GM18868 (cell line): ENCODE results near the gene ANKRD55.
"Not testable (repeated sequence)": the region's sequence is repeated elsewhere in the genome, so short reads cannot be mapped to it uniquely, and the experiment has no call there.

ENCODE experiments used
- ATAC-seq: cut with Tn5 transposase; IDR thresholded peaks from one replicate; pipeline ENCODE4 v1.9.1; 2021; ENCODE audit warnings: mild to moderate bottlenecking, moderate library complexity; ENCODE audit not compliant: unreplicated experiment

ANKRD55 gene

DNA sequence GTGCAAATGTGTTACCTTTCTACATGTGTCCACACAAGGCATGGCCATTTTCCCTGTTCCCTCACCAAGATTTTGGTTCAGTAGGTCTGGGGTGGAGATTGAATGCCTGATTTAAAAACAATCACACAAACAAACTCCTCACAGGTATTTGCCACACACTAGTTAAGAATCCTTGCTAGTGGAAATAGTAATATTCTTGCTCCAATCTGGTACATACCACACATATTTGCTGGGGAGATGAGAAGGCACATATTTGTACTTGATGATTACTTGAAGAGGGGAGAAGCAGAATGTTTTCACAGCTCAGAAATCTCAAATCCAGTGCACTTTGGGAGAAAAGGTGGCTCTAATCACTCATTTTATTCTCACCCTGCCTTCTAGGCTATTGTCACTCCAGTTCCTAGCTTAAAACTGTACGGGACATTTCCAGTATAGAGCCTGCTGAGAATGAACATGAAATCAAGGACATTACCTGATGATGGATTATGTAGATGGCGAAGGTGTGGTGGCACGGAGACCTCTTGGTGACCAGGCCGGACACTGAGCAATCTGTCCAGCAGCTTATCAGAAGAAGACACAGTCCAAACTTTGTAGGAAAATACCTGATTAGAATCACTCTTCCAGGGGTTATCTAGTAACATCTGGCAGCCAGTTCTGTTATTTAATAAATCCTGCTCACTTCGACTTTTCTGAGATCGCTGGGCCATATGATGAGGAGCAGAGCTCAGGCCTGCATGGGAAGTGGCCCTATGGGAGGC lies 122.3 kb downstream of the ANKRD55 start:
- no peak for ATAC-seq

DNA sequence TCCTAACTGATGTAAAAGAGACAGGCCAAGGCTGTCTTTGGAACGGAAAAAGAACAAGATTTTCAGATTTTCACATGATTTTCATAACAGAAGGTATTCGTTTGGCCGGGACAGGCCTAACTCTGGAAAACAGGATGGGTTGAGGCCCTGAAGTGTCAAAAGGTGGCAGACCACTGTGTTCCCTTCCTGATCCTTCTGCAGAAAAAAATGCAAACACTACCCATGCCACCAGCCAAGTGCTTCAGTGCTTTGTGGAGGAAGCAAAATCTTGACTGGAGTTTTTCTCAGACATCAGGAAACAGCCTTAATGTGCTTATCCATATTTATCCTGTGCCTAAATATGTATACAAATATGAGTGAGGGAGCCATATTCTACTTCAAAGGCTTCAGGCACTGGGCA lies 124.9 kb downstream of the ANKRD55 start:
- ATAC-seq: no peak

- ATAC-seq: no peak
Observed at GRCh38 chr5:56106837-56107236, 126.3 kb downstream of the ANKRD55 start.

- no peak for ATAC-seq
Observed at GRCh38 chr5:56105511-56106291, 127.4 kb downstream of the ANKRD55 start.

DNA sequence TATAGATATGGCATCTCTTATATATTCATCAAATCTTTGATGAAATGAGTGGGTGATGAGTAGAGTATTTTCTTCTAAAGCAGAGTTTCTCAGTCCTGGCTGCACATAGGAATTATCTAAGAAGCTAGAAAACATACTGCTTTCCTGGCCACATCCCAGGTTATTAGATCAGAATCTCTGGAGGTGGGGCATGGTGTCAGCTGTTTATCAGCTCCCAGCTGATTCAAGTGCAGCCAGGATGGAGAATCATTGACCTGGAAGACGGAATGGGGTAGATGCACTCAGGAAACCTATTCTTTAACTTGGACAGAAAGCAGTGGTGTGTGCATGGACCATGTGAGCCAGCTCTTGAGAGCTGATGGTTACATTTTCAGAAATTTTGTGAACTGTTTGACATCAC lies 130.2 kb downstream of the ANKRD55 start:
- ATAC-seq: no peak

DNA sequence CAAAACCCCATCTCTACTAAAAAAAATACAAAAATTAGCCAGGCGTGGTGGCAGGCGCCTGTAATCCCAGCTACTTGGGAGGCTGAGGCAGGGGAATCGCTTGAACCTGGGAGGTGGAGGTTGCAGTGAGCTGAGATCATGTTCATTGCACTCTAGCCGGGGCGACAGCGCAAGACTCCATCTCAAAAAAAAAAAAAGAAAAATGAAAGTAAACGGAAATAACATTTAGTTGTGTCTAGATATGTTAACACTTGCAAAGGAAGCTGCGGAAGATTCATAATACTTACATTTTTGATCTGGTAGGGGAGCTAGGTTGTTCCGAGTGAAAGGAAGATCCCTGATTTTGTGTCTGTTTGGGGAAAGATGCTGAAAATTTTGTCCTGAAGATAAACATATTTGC lies 130.9 kb downstream of the ANKRD55 start:
- ATAC-seq: not testable (repeated sequence)

- ATAC-seq: no peak
Observed at GRCh38 chr5:56101180-56101579, 131.9 kb downstream of the ANKRD55 start.

- ATAC-seq: no peak
Observed at GRCh38 chr5:56100439-56101176, 132.5 kb downstream of the ANKRD55 start.

DNA sequence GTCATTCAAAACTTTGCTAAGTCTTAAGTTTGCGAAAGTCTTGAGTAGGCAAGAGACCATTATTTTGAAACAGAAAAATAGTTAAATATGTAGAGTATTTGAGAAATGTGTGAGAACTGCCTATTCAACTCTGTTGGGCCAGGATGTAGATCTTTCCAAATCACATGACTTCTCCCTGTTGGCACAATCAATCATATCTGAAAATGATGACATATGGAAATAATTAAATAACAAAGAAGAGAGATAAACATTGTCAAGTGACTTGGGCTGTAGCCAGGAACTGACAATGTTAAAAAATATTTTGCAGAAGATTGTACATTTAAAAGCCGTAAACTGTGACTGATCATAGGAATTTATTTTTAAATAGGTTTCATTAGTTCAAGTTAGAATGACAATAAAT lies 133.8 kb downstream of the ANKRD55 start:
- no peak for ATAC-seq

DNA sequence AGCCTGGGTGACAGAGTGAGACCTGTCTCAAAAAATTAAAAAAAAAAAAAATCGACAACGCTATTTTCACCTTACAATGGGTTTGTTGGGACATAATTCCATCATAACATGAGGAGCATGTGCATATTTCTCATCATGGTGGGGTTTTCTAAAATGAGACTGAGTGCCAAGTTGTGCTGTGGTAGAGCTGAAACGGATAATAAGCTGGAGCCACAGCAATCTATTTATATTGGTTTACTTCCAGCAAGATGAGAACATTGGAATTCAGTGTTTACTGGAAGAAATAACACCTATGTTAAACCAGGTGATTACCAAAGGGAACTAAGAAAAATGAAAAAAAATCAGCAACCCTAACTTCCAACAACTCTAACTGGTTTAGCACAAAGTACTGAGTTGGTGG lies 136.1 kb downstream of the ANKRD55 start:
- no peak for ATAC-seq

GRCh38 chr5:56095579-56096102 lies 137.5 kb downstream of the ANKRD55 start:
- ATAC-seq: peak; percentile 71

- ATAC-seq: peak; percentile 60
Observed at GRCh38 chr5:56094579-56095361, 138.4 kb downstream of the ANKRD55 start.

DNA sequence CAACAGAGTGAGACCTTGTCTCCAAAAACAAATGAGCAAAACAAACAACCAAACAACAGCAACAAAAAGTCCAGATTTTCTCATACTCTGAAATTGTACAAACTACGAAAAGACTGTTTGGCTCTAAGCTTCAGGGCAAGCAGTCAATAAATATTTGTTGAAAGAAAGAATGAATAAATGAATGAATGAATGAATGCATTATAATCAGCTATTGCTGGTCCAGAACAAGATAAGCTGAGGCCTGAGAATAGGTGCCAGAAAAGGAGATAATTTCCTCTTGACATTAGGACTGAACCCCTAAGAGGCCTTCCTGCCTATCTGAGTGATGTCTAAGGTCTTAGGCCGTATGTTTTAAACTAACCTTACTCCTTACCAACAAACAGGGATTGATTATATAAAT lies 139.2 kb downstream of the ANKRD55 start:
- no peak for ATAC-seq

- no peak for ATAC-seq
Observed at GRCh38 chr5:56092115-56092514, 141.0 kb downstream of the ANKRD55 start.

DNA sequence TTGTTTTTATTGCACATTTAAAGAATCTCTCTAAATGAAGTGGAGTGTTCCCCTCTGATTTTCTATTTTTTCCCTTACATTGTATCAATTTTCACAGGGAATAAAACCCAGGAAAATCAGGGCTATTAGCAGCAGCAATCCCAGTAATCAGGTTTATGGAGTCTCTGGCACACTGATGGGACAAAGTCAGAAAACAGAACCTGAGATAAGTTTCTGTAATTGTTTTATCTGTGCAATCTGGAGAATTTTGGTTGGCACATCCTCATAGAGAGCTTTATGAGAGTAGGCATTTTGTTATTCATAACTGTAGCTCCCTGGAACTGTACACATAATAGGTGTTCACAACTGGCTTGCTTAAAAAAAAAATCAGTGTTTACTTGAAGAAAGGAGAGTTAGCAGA lies 141.5 kb downstream of the ANKRD55 start:
- no peak for ATAC-seq

GRCh38 chr5:56090793-56091460 lies 142.2 kb downstream of the ANKRD55 start:
- ATAC-seq: no peak

DNA sequence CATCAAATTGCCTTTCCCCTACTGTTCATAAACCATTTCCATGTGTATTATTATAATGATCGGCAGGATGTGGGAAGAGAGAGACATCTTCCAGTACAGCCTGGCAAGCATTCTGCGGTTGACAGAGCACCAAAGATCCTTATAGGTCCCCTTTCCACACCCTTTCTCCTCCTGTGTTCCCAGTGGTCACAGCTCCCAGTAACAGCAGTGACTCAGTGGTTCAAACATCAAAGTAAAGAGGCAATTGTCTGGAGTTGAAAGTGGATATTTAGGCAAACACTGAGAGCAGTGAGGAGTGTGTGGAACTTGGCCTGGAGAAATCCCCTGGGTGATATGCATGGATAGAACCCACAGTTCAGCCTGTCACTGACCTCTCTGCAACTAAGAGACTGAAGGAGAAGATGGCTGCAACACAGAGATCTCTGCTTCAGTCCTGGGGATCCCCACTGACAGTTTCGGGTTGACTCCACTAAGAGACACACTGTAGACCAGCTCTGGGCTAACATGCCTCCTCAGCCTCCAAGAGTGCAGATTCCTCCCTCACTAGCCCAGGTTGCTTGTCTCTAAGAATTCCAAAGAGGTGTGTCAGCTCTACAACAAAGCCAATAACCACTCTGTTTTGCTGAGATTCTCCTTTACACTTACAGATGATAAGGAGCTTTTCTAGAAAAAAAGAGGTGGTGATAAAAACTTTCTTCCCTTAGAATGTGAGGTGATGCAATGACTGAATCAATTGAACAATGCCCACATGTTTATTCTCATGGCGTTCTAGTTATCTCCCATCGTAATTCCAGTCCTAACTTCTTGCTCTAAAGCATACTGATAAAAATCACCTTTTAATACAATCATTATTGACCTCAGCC lies 143.9 kb downstream of the ANKRD55 start:
- peak; percentile 99 for ATAC-seq

- no peak for ATAC-seq
Observed at GRCh38 chr5:56088431-56088949, 144.6 kb downstream of the ANKRD55 start.

GRCh38 chr5:56085193-56085592 lies 147.9 kb downstream of the ANKRD55 start:
- ATAC-seq: no peak
